ENCODE results near the gene AIF1L.
"Not testable (repeated sequence)": the region's sequence is repeated elsewhere in the genome, so short reads cannot be mapped to it uniquely, and the experiment has no call there.

AIF1L gene

DNA sequence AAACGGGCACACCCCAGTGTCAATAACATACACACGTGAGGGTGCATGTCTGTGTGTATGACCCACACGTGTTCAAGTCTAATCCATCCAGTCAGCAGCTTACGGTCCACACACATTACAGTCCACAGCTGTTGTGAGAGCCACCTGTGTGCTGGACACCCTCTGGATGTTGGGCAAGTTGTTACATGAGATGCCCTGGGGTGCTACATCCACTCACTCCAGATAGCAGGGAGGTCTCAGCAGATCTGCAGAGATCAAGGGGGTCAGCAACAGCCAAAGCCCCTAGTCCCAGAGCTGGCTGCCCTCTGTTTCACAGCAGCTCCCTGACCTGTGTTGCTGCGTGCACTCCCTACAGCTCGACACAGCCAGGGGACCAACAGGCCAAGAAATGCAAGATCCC, 4.3 kb upstream of the AIF1L start:
- 96 to 97% methylated on average over 6 of the region's 6 CpGs for WGBS, 2 experiments (ENCODE audit: insufficient coverage in 2 of 2)
- Histone ChIP-seq H3K9me3 (ENCODE audit: control insufficient read depth, low read length) (no peaks in the 10 kb centered on the region), H3K4me3 (ENCODE audit: extremely low read depth, insufficient read depth, low read length, poor library complexity, severe bottlenecking) (no peak overlapping the region), H3K4me1 (ENCODE audit: control insufficient read depth, insufficient read depth, low read length, poor library complexity, severe bottlenecking) (peaks cover 3% of the 10 kb centered on the region), H3K36me3 (ENCODE audit: control insufficient read depth, insufficient read depth, low read length) (no peaks in the 10 kb centered on the region), H3K27ac (ENCODE audit: low read depth, low read length, severe bottlenecking) (no peak overlapping the region)

DNA sequence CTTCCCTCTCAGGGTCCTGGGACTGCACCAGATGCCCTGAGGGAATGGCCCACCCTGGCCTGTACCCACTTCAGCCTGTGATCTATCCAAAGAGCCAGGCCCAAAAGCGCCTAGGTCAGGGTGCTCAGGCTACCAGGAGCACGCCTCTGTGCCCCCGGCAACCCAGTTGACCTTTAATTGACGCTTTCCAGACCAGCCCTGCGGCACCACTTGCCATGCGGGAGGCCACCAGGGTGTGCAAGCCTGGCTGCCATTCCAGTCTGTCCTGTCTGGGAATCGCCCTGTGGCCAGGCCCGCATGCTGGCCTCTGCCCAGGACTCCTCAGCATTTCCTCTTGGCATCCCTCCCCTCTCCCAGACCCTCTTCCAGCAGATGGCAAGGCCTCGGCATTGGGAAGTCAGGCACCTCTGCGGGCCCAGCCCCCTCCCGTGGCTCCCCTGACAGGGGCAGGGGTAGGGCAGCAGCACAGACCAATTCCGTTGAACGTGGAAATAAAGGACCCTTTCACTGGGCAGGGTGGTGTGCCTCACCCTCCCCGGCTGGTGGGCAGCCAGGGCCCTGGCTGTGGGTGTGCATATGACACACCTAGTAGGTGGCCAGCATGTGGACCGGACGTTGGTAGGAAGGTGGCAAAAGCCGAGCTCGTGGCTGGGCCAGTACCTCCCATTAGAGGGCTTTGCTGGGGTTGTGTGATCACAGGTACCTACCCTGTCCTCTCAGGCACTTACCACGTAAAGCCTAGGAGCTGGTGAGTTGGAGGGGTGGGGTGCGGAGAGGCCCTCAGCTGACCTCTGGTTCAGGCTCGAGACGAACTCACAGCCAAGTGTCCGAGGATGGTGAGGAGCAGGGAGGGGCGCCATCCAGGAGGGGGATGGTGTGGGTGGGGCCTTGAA, 3.5 kb upstream of the AIF1L start:
- no peak overlapping the region for H3K27ac ChIP-seq (ENCODE audit: low read depth, low read length, severe bottlenecking)
- H3K4me1 ChIP-seq (ENCODE audit: control insufficient read depth, insufficient read depth, low read length, poor library complexity, severe bottlenecking) = peaks cover 8% of the 10 kb centered on the region
- no peak overlapping the region for H3K4me3 ChIP-seq (ENCODE audit: extremely low read depth, insufficient read depth, low read length, poor library complexity, severe bottlenecking)
- no peaks in the 10 kb centered on the region for H3K9me3 ChIP-seq (ENCODE audit: control insufficient read depth, low read length)
- WGBS, 2 experiments (ENCODE audit: insufficient coverage in 2 of 2) = 88 to 90% methylated on average over 19 to 20 of the region's 24 CpGs
- no peaks in the 10 kb centered on the region for H3K36me3 ChIP-seq (ENCODE audit: control insufficient read depth, insufficient read depth, low read length)

DNA sequence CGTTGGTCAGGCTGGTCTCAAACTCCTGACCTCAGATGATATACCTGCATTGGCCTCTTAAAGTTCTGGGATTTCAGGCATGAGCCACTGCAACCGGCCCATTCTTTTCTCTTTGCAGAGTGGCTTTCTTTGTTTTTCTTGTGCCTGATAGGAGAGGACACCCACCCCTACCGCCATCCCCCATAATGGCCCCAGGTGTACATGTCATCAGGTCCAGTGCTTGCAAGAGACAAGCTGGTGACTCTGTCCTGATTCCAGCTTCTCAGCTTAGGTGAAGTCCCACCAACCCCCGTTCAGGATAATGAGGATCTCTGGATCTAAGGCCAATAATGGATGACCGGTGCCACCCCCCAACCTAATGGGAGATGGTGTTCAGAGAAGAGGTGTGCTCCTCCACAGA, 2.3 kb upstream of the AIF1L start:
- Histone ChIP-seq H3K4me3 (ENCODE audit: extremely low read depth, insufficient read depth, low read length, poor library complexity, severe bottlenecking) (no peak overlapping the region), H3K4me1 (ENCODE audit: control insufficient read depth, insufficient read depth, low read length, poor library complexity, severe bottlenecking) (peaks cover 19% of the 10 kb centered on the region), H3K27ac (ENCODE audit: low read depth, low read length, severe bottlenecking) (no peak overlapping the region), H3K9me3 (ENCODE audit: control insufficient read depth, low read length) (no peaks in the 10 kb centered on the region), H3K36me3 (ENCODE audit: control insufficient read depth, insufficient read depth, low read length) (no peaks in the 10 kb centered on the region)
- WGBS, 2 experiments (ENCODE audit: insufficient coverage in 2 of 2) = 93 to 96% methylated on average over 4 to 5 of the region's 5 CpGs

DNA sequence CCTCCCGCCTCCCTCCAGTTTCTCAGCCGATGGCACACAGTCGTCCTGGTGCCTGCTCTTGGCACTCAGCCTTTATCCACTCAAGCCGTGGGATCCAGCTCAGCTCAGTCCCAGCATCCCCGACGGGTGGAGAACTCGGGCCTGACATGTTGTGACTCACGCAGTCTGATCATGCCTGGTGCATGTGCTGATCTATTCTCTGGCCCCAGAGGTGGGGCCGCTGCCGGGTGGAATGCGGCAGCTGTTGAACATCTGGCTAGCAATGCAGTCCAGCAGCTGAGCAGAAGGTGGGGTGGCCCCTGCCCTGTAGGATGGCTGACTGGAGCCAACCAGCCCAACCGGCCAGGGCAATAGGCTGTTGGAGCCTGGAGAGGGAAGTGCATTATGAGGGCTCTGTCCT, 1.7 kb upstream of the AIF1L start:
- Histone ChIP-seq H3K9me3 (ENCODE audit: control insufficient read depth, low read length) (no peaks in the 10 kb centered on the region), H3K4me1 (ENCODE audit: control insufficient read depth, insufficient read depth, low read length, poor library complexity, severe bottlenecking) (peaks cover 19% of the 10 kb centered on the region), H3K4me3 (ENCODE audit: extremely low read depth, insufficient read depth, low read length, poor library complexity, severe bottlenecking) (no peak overlapping the region), H3K27ac (ENCODE audit: low read depth, low read length, severe bottlenecking) (no peak overlapping the region), H3K36me3 (ENCODE audit: control insufficient read depth, insufficient read depth, low read length) (no peaks in the 10 kb centered on the region)
- WGBS, 2 experiments (ENCODE audit: insufficient coverage in 2 of 2) = 88 to 90% methylated on average over 11 to 12 of the region's 12 CpGs

DNA sequence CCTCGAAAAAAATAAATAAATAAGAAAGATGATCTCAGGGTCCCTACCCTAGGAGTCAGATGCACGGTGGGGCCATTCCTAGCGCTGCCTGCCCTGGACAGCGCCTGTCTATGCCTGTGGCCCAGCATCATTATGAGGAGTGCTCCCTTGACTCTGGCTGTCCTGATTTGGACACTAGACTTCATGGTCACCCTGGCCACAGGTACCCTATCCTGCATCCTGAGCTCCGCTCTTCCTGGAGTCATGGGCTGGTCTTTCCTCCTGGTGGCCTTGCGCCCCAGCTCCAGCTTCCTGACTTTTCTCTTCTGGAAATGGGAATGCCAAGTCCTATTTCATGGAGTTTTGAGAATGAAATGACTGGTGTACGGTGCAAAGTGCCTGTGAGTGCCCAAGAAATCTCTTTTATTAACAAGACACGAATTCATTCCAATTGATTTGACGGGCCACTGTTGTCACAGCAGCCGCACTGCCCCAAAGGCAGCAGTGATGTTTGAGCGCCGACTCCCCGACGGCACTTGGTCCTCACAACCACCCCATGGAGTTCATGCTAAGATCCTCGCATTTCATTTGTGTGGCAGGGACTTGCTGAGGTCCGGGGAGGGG, 564 bp upstream of the AIF1L start:
- H3K27ac ChIP-seq (ENCODE audit: low read depth, low read length, severe bottlenecking) = no peak overlapping the region
- 35 to 92% methylated on average over 7 to 15 of the region's 16 CpGs for WGBS, 2 experiments (ENCODE audit: insufficient coverage in 2 of 2)
- no peaks in the 10 kb centered on the region for H3K9me3 ChIP-seq (ENCODE audit: control insufficient read depth, low read length)
- peaks cover 27% of the 10 kb centered on the region for H3K4me1 ChIP-seq (ENCODE audit: control insufficient read depth, insufficient read depth, low read length, poor library complexity, severe bottlenecking)
- no peaks in the 10 kb centered on the region for H3K36me3 ChIP-seq (ENCODE audit: control insufficient read depth, insufficient read depth, low read length)
- H3K4me3 ChIP-seq (ENCODE audit: extremely low read depth, insufficient read depth, low read length, poor library complexity, severe bottlenecking) = peak overlapping the region; percentile 61

DNA sequence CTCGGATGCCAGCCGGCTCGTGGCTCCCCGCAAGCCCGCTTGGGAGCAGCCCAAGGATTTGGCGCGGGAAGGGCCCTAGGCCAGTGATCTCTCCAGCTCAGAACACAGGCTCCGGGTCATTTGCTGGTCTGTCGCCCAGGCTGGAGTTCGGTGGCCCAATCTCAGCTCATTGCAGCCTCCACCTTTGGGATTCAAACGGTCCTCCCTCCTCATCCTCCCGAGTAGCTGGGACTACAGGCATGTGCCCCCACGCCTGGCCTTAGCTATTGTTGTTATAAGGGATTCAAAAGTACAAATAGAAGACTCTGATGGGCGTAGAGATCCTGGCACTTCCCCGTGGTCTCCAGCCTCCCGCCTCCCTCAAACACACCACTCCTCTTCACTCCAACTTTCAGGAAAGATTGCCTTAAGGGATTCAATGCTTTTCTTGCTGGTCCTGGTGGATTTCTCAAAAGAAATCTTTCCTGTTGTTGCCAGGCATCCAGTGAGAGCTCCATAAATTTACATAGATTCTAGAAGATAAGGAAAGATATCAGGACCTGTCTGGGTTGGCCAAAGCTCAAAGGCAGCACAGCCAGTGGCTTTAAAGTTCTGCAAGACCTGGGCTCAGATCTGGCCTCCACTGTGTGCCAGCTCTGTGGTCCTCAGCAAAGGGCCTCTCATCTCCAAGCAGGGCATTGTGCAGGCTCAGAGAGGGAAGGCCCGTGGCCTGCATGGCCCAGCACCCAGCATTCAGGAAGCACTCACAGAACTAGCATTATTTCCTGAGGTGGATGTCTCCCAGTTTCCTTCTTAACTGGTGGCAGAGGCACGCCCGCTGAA, 1.0 kb downstream of the AIF1L start:
- peaks cover 24% of the 10 kb centered on the region for H3K4me1 ChIP-seq (ENCODE audit: control insufficient read depth, insufficient read depth, low read length, poor library complexity, severe bottlenecking)
- no peaks in the 10 kb centered on the region for H3K36me3 ChIP-seq (ENCODE audit: control insufficient read depth, insufficient read depth, low read length)
- no peaks in the 10 kb centered on the region for H3K9me3 ChIP-seq (ENCODE audit: control insufficient read depth, low read length)
- H3K27ac ChIP-seq (ENCODE audit: low read depth, low read length, severe bottlenecking) = no peak overlapping the region
- 17 to 25% methylated on average over 14 to 15 of the region's 19 CpGs for WGBS, 2 experiments (ENCODE audit: insufficient coverage in 2 of 2)
- H3K4me3 ChIP-seq (ENCODE audit: extremely low read depth, insufficient read depth, low read length, poor library complexity, severe bottlenecking) = peak overlapping the region; percentile 61

DNA sequence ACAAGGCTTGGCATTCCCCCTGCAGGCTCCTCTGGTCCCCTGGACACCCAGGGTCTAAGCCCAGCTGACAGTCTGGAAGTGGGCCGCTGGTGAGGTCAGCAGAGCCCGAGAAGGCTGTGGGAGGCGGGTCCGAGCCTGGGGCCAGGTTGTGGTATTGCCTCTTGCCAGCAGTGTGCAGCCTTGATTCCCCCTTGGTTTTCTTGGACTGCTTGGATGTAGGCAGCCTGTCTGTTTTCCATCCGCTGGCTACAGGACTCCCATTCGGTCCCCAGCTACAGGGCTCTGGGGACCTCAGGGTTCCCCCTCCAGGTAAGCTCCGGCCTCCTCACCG, 1.6 kb downstream of the AIF1L start:
- WGBS, 2 experiments (ENCODE audit: insufficient coverage in 2 of 2) = 86 to 88% methylated on average over 8 of the region's 8 CpGs
- Histone ChIP-seq H3K27ac (ENCODE audit: low read depth, low read length, severe bottlenecking) (no peak overlapping the region), H3K4me1 (ENCODE audit: control insufficient read depth, insufficient read depth, low read length, poor library complexity, severe bottlenecking) (peaks cover 24% of the 10 kb centered on the region), H3K4me3 (ENCODE audit: extremely low read depth, insufficient read depth, low read length, poor library complexity, severe bottlenecking) (no peak overlapping the region), H3K9me3 (ENCODE audit: control insufficient read depth, low read length) (no peaks in the 10 kb centered on the region), H3K36me3 (ENCODE audit: control insufficient read depth, insufficient read depth, low read length) (no peaks in the 10 kb centered on the region)

DNA sequence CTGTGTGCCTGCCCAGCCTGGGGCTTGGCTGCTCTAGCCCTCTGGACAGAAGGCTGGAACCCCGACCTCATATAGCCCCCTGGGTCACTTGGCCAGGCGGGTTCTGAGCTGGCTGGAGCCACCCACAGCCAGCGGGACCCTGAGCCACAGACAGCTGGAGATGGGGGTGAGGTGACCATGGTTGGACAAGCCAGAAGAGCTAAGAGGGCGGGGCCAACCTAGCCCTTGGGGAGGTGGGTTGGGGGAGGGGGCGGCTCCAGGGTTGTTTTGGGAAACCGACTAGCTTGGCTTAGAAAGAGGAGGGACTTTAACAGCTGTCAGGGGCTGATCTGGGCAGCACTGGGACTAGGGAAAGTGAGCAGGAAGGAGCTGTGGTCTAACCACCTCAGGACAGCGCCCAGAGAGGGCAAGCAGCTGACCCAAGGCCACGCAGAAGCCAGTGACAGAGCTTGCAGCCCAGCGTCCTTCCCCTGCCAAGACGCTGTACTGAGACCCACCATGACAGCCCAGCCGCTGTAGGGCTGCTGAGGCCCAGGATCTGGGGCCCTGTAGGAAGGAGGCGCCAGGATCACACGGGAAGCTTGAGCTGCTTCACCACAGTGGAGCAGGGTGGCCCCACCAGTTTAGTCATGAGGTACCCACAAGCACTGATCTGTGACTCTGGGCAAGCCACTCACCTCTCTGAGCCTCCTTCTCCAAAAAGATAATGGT, 2.2 kb downstream of the AIF1L start:
- no peak overlapping the region for H3K4me3 ChIP-seq (ENCODE audit: extremely low read depth, insufficient read depth, low read length, poor library complexity, severe bottlenecking)
- H3K27ac ChIP-seq (ENCODE audit: low read depth, low read length, severe bottlenecking) = no peak overlapping the region

DNA sequence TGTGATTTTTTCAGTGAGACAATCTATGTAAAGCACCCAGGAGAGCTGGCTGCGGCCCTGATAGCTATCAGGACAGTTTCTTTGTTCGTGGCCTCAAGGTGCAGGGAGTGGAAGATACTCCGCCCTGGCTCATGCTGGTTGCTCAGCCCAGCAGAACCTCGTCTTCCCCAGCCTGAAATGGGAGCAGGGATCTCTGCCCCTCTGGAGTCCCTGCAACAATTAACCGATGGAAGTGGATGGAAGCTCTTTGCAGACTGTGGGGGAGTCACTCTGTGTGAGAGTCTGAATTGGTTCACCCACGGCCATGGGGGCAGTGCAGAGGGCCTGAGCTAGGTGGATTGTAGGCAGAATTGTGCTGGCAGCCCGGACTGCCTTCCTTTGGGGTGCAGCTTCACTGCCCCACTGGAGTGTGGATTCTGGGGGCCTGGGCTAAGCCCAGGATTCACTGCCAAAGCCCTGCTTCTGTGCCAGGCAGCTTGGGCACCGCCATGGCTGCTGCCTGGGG, 2.8 kb downstream of the AIF1L start:
- WGBS, 2 experiments (ENCODE audit: insufficient coverage in 2 of 2) = 92 to 94% methylated on average over 7 to 8 of the region's 8 CpGs
- Histone ChIP-seq H3K4me1 (ENCODE audit: control insufficient read depth, insufficient read depth, low read length, poor library complexity, severe bottlenecking) (peaks cover 24% of the 10 kb centered on the region), H3K36me3 (ENCODE audit: control insufficient read depth, insufficient read depth, low read length) (no peaks in the 10 kb centered on the region), H3K9me3 (ENCODE audit: control insufficient read depth, low read length) (no peaks in the 10 kb centered on the region), H3K4me3 (ENCODE audit: extremely low read depth, insufficient read depth, low read length, poor library complexity, severe bottlenecking) (no peak overlapping the region), H3K27ac (ENCODE audit: low read depth, low read length, severe bottlenecking) (no peak overlapping the region)

More for the DNA sequence above, 2.2 kb downstream of the AIF1L start:
- 78 to 83% methylated on average over 11 of the region's 13 CpGs for WGBS, 2 experiments (ENCODE audit: insufficient coverage in 2 of 2)
- no peaks in the 10 kb centered on the region for H3K9me3 ChIP-seq (ENCODE audit: control insufficient read depth, low read length)
- H3K4me1 ChIP-seq (ENCODE audit: control insufficient read depth, insufficient read depth, low read length, poor library complexity, severe bottlenecking) = peaks cover 24% of the 10 kb centered on the region
- H3K36me3 ChIP-seq (ENCODE audit: control insufficient read depth, insufficient read depth, low read length) = no peaks in the 10 kb centered on the region

DNA sequence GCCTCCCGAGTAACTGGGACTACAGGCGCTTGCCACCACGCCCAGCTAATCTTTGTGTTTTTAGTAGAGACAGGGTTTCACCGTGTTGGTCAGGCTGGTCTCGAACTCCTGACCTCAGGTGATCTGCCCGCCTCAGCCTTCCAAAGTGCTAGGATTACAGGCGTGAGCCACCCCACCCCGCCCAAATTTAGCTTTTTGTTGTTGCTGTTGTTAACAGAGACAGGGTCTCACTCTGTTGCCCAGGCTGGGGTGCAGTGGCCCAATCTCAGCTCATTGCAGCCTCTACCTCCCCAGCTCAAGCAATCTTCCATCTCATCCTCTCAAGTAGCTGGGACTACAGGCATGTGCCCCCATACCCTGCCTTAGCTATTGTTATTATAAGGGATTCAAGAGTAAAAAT, 3.5 kb downstream of the AIF1L start:
- not testable (repeated sequence) for H3K4me3 ChIP-seq (ENCODE audit: extremely low read depth, insufficient read depth, low read length, poor library complexity, severe bottlenecking); H3K27ac ChIP-seq (ENCODE audit: low read depth, low read length, severe bottlenecking); H3K9me3 ChIP-seq (ENCODE audit: control insufficient read depth, low read length); H3K36me3 ChIP-seq (ENCODE audit: control insufficient read depth, insufficient read depth, low read length)
- peaks cover 24% of the 10 kb centered on the region for H3K4me1 ChIP-seq (ENCODE audit: control insufficient read depth, insufficient read depth, low read length, poor library complexity, severe bottlenecking)
- WGBS, 2 experiments (ENCODE audit: insufficient coverage in 2 of 2) = 90 to 92% methylated on average over 6 to 8 of the region's 8 CpGs
